AG04450 (cell line): ENCODE measurements around the gene SOCS6. TPM values are rescaled to one million over a fixed set of nuclear protein-coding genes. Genes with fewer than 3 reads are reported as not detected.

Experiments used
- CTCF ChIA-PET: fragments of 300-600, 350-600 bp; formaldehyde crosslinking; extraction: SDS; loops from one replicate; lab custom pipeline; 2022; ENCODE audit warnings: antibody characterized with exemption, inconsistent platforms; lab: Charles Lee
- POLR2A ChIA-PET: fragments of 350-600 bp; formaldehyde crosslinking; extraction: SDS; loops from one replicate; lab custom pipeline; 2021; ENCODE audit warnings: antibody characterized with exemption, inconsistent platforms; lab: Yijun Ruan, JAX
- DNase-seq: peaks from one replicate; pipeline ENCODE4 v3.0.0-alpha.2; 2011; ENCODE audit warnings: low read depth, low spot score
- H3K27ac ChIP-seq: one replicate; pipeline ENCODE4 v1.5.1; 2012; ENCODE audit warnings: low read depth, low read length, control low read depth
- H3K27me3 ChIP-seq: one replicate; pipeline ENCODE4 v1.6.0; 2012; ENCODE audit warnings: low read length; ENCODE audit not compliant: control insufficient read depth, insufficient read depth
- H3K4me3 ChIP-seq: 2 replicates; pipeline ENCODE4 v1.5.1; 2011; ENCODE audit warnings: mild to moderate bottlenecking, low read depth, low read length, control low read depth
- H3K9me3 ChIP-seq: 2 replicates; pipeline ENCODE4 v1.5.1; 2012; ENCODE audit warnings: low read length; ENCODE audit not compliant: control insufficient read depth, insufficient read depth
- CTCF ChIP-seq: IDR thresholded peaks from 2 replicates; pipeline ENCODE4 v1.5.1; 2011; ENCODE audit warnings: low read depth, low read length, control low read depth, inconsistent platforms
- polyA plus RNA-seq: library from polyadenylated mRNA; depleted of rRNA; stranded (reverse); fragments of >200 nt; gene quantifications from 2 replicates; pipeline ENCODE4 v1.2.3, GENCODE V29; 2011

SOCS6 gene
- polyA plus RNA-seq, 1 experiment: 26.7 TPM

- TF ChIP-seq CTCF: no peak
- CTCF ChIA-PET: interaction anchor here (1.1 to 1.8 kb wide), 3 partner anchors 97 to 141 kb away, joined by 4 to 9 read pairs (median 5); no protein-coding TSS in a partner anchor
Observed at GRCh38 chr18:70292628-70293027, 3.8 kb downstream of the SOCS6 start.

GRCh38 chr18:70293166-70293565 lies 4.3 kb downstream of the SOCS6 start:
- DNase-seq: no peak
- Histone ChIP-seq H3K9me3 (no peaks in the 10 kb centered on the region), H3K27me3 (no peaks in the 10 kb centered on the region), H3K27ac (no peak overlapping the region), H3K4me3 (no peak overlapping the region)
- POLR2A ChIA-PET: no interaction called here
- TF ChIP-seq CTCF: no peak
- CTCF ChIA-PET: interaction anchor here (1.2 to 1.8 kb wide), 2 partner anchors 97 to 141 kb away, joined by 5 to 9 read pairs; no protein-coding TSS in a partner anchor

More at GRCh38 chr18:70292628-70293027, 3.8 kb downstream of the SOCS6 start:
- Histone ChIP-seq H3K27ac (no peak overlapping the region), H3K9me3 (no peaks in the 10 kb centered on the region), H3K27me3 (no peaks in the 10 kb centered on the region), H3K4me3 (no peak overlapping the region)
- no peak for DNase-seq
- POLR2A ChIA-PET: no interaction called here

DNA sequence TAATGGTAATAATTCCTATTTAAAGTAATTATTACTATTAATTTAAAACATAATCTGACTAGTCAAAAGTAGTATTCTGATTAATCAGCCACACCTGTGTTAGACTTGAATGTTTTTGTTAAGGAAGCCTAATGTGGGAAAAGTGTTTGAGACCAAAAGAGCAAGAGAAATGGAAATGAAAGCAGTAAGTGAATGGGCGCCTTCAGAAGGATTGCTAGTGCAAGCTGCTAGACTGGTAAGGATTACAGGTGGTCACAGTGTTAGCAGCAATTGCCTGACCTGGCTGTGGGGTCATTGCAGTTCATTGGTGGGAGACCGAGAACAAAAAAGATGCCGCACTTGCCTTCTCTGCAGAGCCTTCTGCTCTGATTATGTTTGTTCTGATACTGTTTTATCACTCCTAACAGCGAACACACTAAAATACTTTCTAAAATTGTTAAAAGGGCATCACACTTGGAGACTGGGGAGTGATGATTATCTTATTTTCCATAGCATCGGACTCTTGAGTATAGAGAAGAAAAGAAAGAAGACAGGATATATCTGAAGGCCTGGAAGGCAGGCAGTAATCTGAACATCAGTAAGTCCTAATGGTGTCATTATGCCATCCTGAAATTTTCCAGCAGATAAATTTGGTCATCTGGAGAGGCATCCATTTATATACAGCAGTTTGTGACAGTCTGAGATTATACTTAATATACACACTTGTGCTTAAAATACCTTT lies 5.8 kb downstream of the SOCS6 start:
- ChIA-PET CTCF (interaction anchor here (1.5 to 2.2 kb wide), 3 partner anchors 99 to 160 kb away, joined by 5 to 13 read pairs (median 9); no protein-coding TSS in a partner anchor), POLR2A (no interaction called here)
- TF ChIP-seq CTCF: no peak
- no peaks in the 10 kb centered on the region for H3K27me3 ChIP-seq
- no peak overlapping the region for H3K4me3 ChIP-seq
- no peak overlapping the region for H3K27ac ChIP-seq
- no peaks in the 10 kb centered on the region for H3K9me3 ChIP-seq
- no peak for DNase-seq

DNA sequence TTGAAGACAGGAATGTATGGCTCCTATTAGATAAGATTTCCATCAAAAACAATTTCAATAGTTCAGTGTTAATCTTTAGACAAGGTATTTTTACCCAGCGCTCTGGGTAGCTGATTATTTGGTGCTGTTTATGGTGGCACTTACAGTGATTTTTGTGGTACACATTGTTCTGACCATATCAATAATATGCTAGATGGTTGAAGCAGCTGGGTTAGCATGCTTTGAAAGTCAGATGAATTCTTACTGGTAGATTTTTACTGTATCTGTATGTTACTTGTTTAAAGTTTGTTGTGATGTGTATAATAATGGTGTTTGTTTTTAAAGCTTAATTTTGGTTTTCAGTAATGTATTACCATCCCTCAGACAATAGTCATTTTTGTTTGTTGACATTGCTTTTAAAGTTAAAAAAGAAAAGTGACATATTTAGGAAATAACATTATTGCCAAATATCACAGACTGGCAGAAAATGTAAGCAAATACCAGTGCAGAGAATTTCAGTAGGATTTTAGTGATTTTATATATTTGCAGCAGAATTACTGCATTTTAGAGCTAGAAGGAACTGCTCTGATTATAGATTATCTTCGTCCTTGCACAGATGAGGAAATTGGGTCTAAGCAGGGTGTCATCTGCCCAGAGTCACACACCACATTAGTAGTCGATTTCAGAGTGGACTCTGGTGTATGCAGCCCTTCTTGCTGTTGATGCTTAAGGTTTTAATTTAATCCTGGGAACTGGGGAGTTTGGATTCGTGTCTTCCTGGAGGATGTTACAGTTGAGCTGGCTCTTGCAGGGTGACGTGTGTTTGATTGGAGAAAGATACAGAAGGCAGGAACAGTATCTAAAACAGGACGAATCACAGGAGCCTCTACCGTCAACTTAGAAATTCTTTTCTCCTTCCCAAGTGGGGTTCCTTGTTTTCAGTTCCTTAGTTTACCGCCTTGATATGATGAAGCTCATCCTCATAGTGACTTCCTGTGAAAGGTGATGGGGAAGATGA lies 6.6 kb downstream of the SOCS6 start:
- CTCF ChIA-PET: interaction anchor here (1.5 to 2.2 kb wide), 2 partner anchors 138 to 159 kb away, joined by 9 to 13 read pairs; no protein-coding TSS in a partner anchor
- no peak for TF ChIP-seq CTCF
- H3K27ac ChIP-seq: no peak overlapping the region
- POLR2A ChIA-PET: no interaction called here
- H3K27me3 ChIP-seq: no peaks in the 10 kb centered on the region
- H3K4me3 ChIP-seq: no peak overlapping the region
- H3K9me3 ChIP-seq: no peaks in the 10 kb centered on the region
- DNase-seq: no peak
